Medulla oblongata (tissue), 1 donor: Measurements from ENCODE around the gene LSM6.

ENCODE experiments used
- DNase-seq: peaks from one replicate; pipeline ENCODE4 v3.0.0-alpha.2; 2015; ENCODE audit errors: extremely low spot score

The LSM6 gene

GRCh38 chr4:146175541-146176453 lies at the start of gene LSM6:
TSS of gene LSM6 (plus strand) at chr4:146175718. CDS start at chr4:146182922, 7,204 bp downstream.
- peak; percentile 96 for DNase-seq

- DNase-seq, result no peak
Measured at GRCh38 chr4:146132445-146132844, 43.1 kb upstream of the LSM6 start.

GRCh38 chr4:146134761-146135445 lies 40.6 kb upstream of the LSM6 start:
- DNase-seq, result peak; percentile 9

- DNase-seq, result no peak
Measured at GRCh38 chr4:146135941-146136340, 39.6 kb upstream of the LSM6 start.

- DNase-seq, result no peak
Measured at GRCh38 chr4:146142768-146143167, 32.8 kb upstream of the LSM6 start.

GRCh38 chr4:146143888-146144287 lies 31.6 kb upstream of the LSM6 start:
- no peak for DNase-seq

GRCh38 chr4:146146918-146147317 lies 28.6 kb upstream of the LSM6 start:
- DNase-seq, result no peak

GRCh38 chr4:146148021-146148420 lies 27.5 kb upstream of the LSM6 start:
- no peak for DNase-seq

GRCh38 chr4:146154057-146154456 lies 21.5 kb upstream of the LSM6 start:
- no peak for DNase-seq

- no peak for DNase-seq
Measured at GRCh38 chr4:146155152-146155724, 20.3 kb upstream of the LSM6 start.

GRCh38 chr4:146158036-146158745 lies 17.3 kb upstream of the LSM6 start:
- DNase-seq, result no peak

- DNase-seq, result no peak
Measured at GRCh38 chr4:146159384-146160058, 16.0 kb upstream of the LSM6 start.

- DNase-seq, result no peak
Measured at GRCh38 chr4:146161243-146161642, 14.3 kb upstream of the LSM6 start.

- DNase-seq, result no peak
Measured at GRCh38 chr4:146165221-146165620, 10.3 kb upstream of the LSM6 start.

GRCh38 chr4:146165840-146166239 lies 9.7 kb upstream of the LSM6 start:
- no peak for DNase-seq

- no peak for DNase-seq
Measured at GRCh38 chr4:146170149-146170548, 5.4 kb upstream of the LSM6 start.

GRCh38 chr4:146176891-146177290 lies 1.4 kb downstream of the LSM6 start:
- no peak for DNase-seq

GRCh38 chr4:146178126-146178525 lies 2.6 kb downstream of the LSM6 start:
- no peak for DNase-seq

GRCh38 chr4:146179784-146180370 lies 4.4 kb downstream of the LSM6 start:
- peak; percentile 60 for DNase-seq

- no peak for DNase-seq
Measured at GRCh38 chr4:146182443-146182842, 6.9 kb downstream of the LSM6 start.

- no peak for DNase-seq
Measured at GRCh38 chr4:146183209-146183608, 7.7 kb downstream of the LSM6 start.
